ENCODE data around the gene HSPA6. TPM values are rescaled to one million over a fixed set of nuclear protein-coding genes. Genes with fewer than 3 reads are reported as not detected.

The HSPA6 gene
- total RNA-seq, 2 experiments from 2014 or later: 0.36 to 0.45 TPM

DNA sequence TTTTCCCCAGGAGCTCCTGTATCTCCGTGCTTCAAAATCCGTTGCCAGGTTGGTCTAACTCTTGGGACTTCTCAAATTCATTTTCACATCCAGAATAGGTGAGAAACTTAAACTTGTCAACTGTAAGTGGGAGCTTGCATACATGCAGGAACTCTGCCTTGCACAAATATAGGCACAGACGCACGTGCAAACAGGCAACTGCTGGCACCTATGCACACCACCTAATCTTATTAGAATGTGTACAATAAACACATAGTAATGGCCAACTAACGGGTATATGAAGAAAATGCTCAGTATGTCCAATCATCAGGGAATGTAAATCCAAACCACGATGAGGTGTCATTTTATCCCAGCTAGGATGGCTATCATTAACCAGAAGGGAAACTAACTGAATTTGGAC is 41.7 kb upstream of the HSPA6 start:
- Mint-ChIP-seq H3K36me3 (ENCODE audit: low read depth) (no peaks in the 10 kb centered on the region), H3K27ac (no peak overlapping the region), H3K27me3 (peaks cover 7% of the 10 kb centered on the region), H3K4me3 (no peak overlapping the region), H3K4me1 (ENCODE audit: low read depth) (peaks cover 4% of the 10 kb centered on the region), H3K9me3 (no peaks in the 10 kb centered on the region)
- CTCF ChIA-PET: interaction anchor here (3.9 kb wide), 1 partner anchor 257 kb away, joined by 51 read pairs; no protein-coding TSS in a partner anchor
- intact Hi-C loops (cut with micrococcal nuclease): no loop called here
- TF ChIP-seq, protein P1, sequence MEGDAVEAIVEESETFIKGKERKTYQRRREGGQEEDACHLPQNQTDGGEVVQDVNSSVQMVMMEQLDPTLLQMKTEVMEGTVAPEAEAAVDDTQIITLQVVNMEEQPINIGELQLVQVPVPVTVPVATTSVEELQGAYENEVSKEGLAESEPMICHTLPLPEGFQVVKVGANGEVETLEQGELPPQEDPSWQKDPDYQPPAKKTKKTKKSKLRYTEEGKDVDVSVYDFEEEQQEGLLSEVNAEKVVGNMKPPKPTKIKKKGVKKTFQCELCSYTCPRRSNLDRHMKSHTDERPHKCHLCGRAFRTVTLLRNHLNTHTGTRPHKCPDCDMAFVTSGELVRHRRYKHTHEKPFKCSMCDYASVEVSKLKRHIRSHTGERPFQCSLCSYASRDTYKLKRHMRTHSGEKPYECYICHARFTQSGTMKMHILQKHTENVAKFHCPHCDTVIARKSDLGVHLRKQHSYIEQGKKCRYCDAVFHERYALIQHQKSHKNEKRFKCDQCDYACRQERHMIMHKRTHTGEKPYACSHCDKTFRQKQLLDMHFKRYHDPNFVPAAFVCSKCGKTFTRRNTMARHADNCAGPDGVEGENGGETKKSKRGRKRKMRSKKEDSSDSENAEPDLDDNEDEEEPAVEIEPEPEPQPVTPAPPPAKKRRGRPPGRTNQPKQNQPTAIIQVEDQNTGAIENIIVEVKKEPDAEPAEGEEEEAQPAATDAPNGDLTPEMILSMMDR (IDR thresholded peaks at IDR 0.05): no peak
- DNase-seq (no peak), ATAC-seq (no peak)
- POLR2A ChIA-PET: interaction anchor here (1.1 kb wide), 1 partner anchor 9 kb away, joined by 4 read pairs; no protein-coding TSS in a partner anchor

GRCh38 chr1:161483361-161483760 is 41.0 kb upstream of the HSPA6 start:
- no peak for DNase-seq
- peaks cover 7% of the 10 kb centered on the region for H3K27me3 Mint-ChIP-seq
- peaks cover 4% of the 10 kb centered on the region for H3K4me1 Mint-ChIP-seq (ENCODE audit: low read depth)
- no peak for ATAC-seq
- ChIA-PET POLR2A (no interaction called here), CTCF (interaction anchor here (1.3 to 3.9 kb wide), 2 partner anchors 257 to 309 kb away, joined by 3 to 51 read pairs; no protein-coding TSS in a partner anchor)
- H3K4me3 Mint-ChIP-seq: no peak overlapping the region
- H3K9me3 Mint-ChIP-seq: no peaks in the 10 kb centered on the region
- H3K36me3 Mint-ChIP-seq (ENCODE audit: low read depth): no peaks in the 10 kb centered on the region
- intact Hi-C loops (cut with micrococcal nuclease): no loop called here
- TF ChIP-seq, protein P1 (IDR thresholded peaks at IDR 0.05): no peak
- no peak overlapping the region for H3K27ac Mint-ChIP-seq

GRCh38 chr1:161484613-161485012 is 39.7 kb upstream of the HSPA6 start:
- H3K4me1 Mint-ChIP-seq (ENCODE audit: low read depth): peaks cover 4% of the 10 kb centered on the region
- H3K9me3 Mint-ChIP-seq: no peaks in the 10 kb centered on the region
- ChIA-PET POLR2A (no interaction called here), CTCF (interaction anchor here (1.0 to 3.9 kb wide), 6 partner anchors 10 to 308 kb away, joined by 3 to 51 read pairs (median 4); no protein-coding TSS in a partner anchor)
- DNase-seq: no peak
- peaks cover 15% of the 10 kb centered on the region for H3K27me3 Mint-ChIP-seq
- intact Hi-C loops (cut with micrococcal nuclease): no loop called here
- no peaks in the 10 kb centered on the region for H3K36me3 Mint-ChIP-seq (ENCODE audit: low read depth)
- H3K27ac Mint-ChIP-seq: no peak overlapping the region
- no peak for ATAC-seq
- no peak overlapping the region for H3K4me3 Mint-ChIP-seq
- TF ChIP-seq, protein P1 (IDR thresholded peaks at IDR 0.05): peak; percentile 30

DNA sequence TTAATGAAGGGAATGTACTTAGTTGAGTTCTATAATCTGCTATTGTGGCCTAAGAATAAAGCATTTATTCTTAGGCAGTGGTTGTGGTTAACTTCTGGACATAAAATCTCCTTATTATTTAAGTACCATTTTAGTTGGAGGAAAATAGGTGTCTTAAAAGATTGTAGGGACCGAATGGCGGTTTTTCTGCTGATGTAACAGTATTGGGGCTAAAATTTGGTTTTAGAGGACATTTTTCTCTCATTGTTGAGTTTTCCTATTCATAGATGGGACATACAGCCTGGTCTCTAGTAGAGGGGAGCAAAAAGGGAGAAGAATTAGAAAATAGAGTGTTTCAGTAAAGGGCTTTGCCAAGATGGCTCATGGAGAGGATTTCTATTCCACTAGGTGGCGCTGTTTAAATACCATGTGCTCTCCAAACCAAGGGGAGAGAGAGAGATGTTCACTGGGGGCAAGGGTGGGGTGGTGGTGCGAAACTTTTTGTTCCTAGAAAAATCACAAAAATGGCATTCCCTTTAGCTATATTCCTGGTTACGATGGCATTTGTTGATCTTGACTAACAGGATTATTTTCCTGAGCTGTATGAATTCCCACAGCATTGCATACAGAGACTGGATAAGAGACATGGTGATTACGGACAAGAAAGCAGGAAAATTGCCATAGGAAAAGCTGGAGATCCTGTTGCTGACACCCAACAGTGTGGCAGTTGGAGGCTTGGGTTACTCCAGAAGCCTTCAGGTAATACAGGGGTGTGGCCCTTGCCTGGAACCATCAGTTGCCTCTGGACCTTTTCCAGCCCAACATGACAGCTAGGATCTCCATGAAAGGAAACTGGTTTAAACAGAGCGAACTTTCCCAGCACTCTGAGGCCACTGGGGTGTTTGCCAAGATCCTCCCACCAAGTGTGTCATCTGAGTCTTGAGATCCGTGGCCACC is 37.3 kb upstream of the HSPA6 start:
- DNase-seq (peak; percentile 46), ATAC-seq (peak; percentile 75)
- H3K27ac Mint-ChIP-seq: no peak overlapping the region
- intact Hi-C loops (cut with micrococcal nuclease): loop anchor here (2.0 kb wide), 1 partner anchor 254 kb away; no protein-coding TSS in a partner anchor
- no peaks in the 10 kb centered on the region for H3K9me3 Mint-ChIP-seq
- peaks cover 13% of the 10 kb centered on the region for H3K4me1 Mint-ChIP-seq (ENCODE audit: low read depth)
- TF ChIP-seq, protein P1 (IDR thresholded peaks at IDR 0.05): peak; percentile 85
- H3K27me3 Mint-ChIP-seq: peaks cover 30% of the 10 kb centered on the region
- H3K36me3 Mint-ChIP-seq (ENCODE audit: low read depth): no peaks in the 10 kb centered on the region
- CTCF ChIA-PET: interaction anchor here (0.7 to 3.9 kb wide), 11 partner anchors 12 to 269 kb away, joined by 3 to 69 read pairs (median 6); partner anchors contain the start of genes DUSP12, FCGR2A and FCRLA
- POLR2A ChIA-PET: no interaction called here
- no peak overlapping the region for H3K4me3 Mint-ChIP-seq

GRCh38 chr1:161491472-161491871 is 32.9 kb upstream of the HSPA6 start:
- TF ChIP-seq, protein P1 (IDR thresholded peaks at IDR 0.05): no peak
- no peak overlapping the region for H3K4me3 Mint-ChIP-seq
- peaks cover 13% of the 10 kb centered on the region for H3K4me1 Mint-ChIP-seq (ENCODE audit: low read depth)
- intact Hi-C loops (cut with micrococcal nuclease): no loop called here
- no peak overlapping the region for H3K27ac Mint-ChIP-seq
- ChIA-PET POLR2A (interaction anchor here (1.4 kb wide), 1 partner anchor 9 kb away, joined by 4 read pairs; no protein-coding TSS in a partner anchor), CTCF (interaction anchor here (0.7 to 1.1 kb wide), 2 partner anchors 12 to 250 kb away, joined by 3 to 4 read pairs; no protein-coding TSS in a partner anchor)
- H3K9me3 Mint-ChIP-seq: no peaks in the 10 kb centered on the region
- H3K27me3 Mint-ChIP-seq: peaks cover 51% of the 10 kb centered on the region
- ATAC-seq (peak; percentile 39), DNase-seq (no peak)
- H3K36me3 Mint-ChIP-seq (ENCODE audit: low read depth): no peaks in the 10 kb centered on the region

All from activated CD8-positive, alpha-beta T cell treated with anti-CD3 and anti-CD28 coated beads for 36 hours (primary cell).